Vagina (tissue), 2 donors: Measurements from ENCODE around the gene MCM7. TPM values are rescaled to one million over a fixed set of nuclear protein-coding genes. Genes with fewer than 3 reads are reported as not detected.
"Not testable (repeated sequence)": the region's sequence is repeated elsewhere in the genome, so short reads cannot be mapped to it uniquely, and the experiment has no call there.

Experiments used
- DNase-seq, 2 donors: peaks; one replicate each; pipeline ENCODE4 v3.0.0-alpha.2; 2017; ENCODE audit errors: extremely low spot score in 2 of 2
- H3K27ac ChIP-seq: fragments of 200-600 bp; sonication (generic); one replicate; pipeline ENCODE4 v1.5.1; 2019
- H3K27me3 ChIP-seq: fragments of 200-600 bp; sonication (generic); one replicate; pipeline ENCODE4 v1.5.1; 2019
- H3K36me3 ChIP-seq, 2 donors: fragments of 200-600 bp; sonication (generic); one replicate each; pipeline ENCODE4 v1.5.1; 2017 to 2019
- H3K4me1 ChIP-seq: fragments of 200-600 bp; sonication (generic); one replicate; pipeline ENCODE4 v1.5.1; 2019
- H3K4me3 ChIP-seq, 2 donors: fragments of 200-600 bp; sonication (generic); 1 replicate in 1 of 2; 2 replicates in 1 of 2; pipeline ENCODE4 v1.5.1; 2016 to 2019
- H3K9me3 ChIP-seq: fragments of 200-600 bp; sonication (generic); one replicate; pipeline ENCODE4 v1.5.1; 2019
- CTCF ChIP-seq, 3 experiments: fragments of 450-650 bp in 2 of 3; fragments of 200-600 bp in 1 of 3; sonication (generic) in 1 of 3; IDR thresholded peaks; one replicate each; pipeline ENCODE4 v1.5.1; 2017 to 2019; ENCODE audit warnings: antibody characterized with exemption in 3 of 3, mild to moderate bottlenecking in 2 of 3, moderate library complexity in 2 of 3
- POLR2A ChIP-seq, 2 donors: fragments of 450-650 bp; IDR thresholded peaks; one replicate each; pipeline ENCODE4 v1.6.1; 2017; ENCODE audit warnings: antibody characterized with exemption in 2 of 2, mild to moderate bottlenecking in 2 of 2, moderate library complexity in 2 of 2
- POLR2AphosphoS5 ChIP-seq, 2 donors: sonication (generic); formaldehyde crosslinking; IDR thresholded peaks; one replicate each; pipeline ENCODE4 v1.9.0; 2017; ENCODE audit warnings: antibody characterized with exemption in 2 of 2, mild to moderate bottlenecking in 2 of 2, low read depth in 1 of 2; ENCODE audit not compliant: insufficient read depth in 1 of 2
- intact Hi-C: fragments of 100-400 bp; cut with DNase I; formaldehyde crosslinking; loops from one replicate; pipeline ENCODE4 v1.15.1; 2023
- total RNA-seq: library from RNA; depleted of rRNA; stranded (reverse); fragments of >200 nt; gene quantifications from one replicate; pipeline ENCODE4 v1.2.3, GENCODE V29; 2016

The MCM7 gene
- total RNA-seq, 1 donor from 2014 or later: 35.1 TPM

GRCh38 chr7:100130608-100131453, 29.6 kb upstream of the MCM7 start:
- TF ChIP-seq CTCF (IDR thresholded peaks at IDR 0.05): peak; percentile 70 to 88 (median 76)
- TF ChIP-seq POLR2A (IDR thresholded peaks at IDR 0.05): no peak
- TF ChIP-seq POLR2AphosphoS5 (IDR thresholded peaks at IDR 0.05; ENCODE audit: insufficient read depth in 1 of 2, low read depth in 1 of 2): peak in 1 of 2 donors; percentile 38
- H3K9me3 ChIP-seq: no peaks in the 10 kb centered on the region
- H3K27me3 ChIP-seq: no peaks in the 10 kb centered on the region
- intact Hi-C loops: loop anchor here (10.0 kb wide), 1 partner anchor 84 kb away; the partner anchor contains the start of gene PVRIG
- no peak for DNase-seq
- H3K4me3 ChIP-seq: peak overlapping the region in 1 of 2 donors; percentile 13
- H3K4me1 ChIP-seq: peaks cover 28% of the 10 kb centered on the region
- no peaks in the 10 kb centered on the region for H3K36me3 ChIP-seq
- H3K27ac ChIP-seq: no peak overlapping the region

GRCh38 chr7:100130220-100130607, 29.0 kb upstream of the MCM7 start:
- not testable (repeated sequence) for H3K27ac ChIP-seq, H3K4me3 ChIP-seq, H3K9me3 ChIP-seq, H3K36me3 ChIP-seq, H3K27me3 ChIP-seq, DNase-seq
- intact Hi-C loops: loop anchor here (10.0 kb wide), 1 partner anchor 85 kb away; the partner anchor contains the start of gene PVRIG
- peaks cover 34% of the 10 kb centered on the region for H3K4me1 ChIP-seq

GRCh38 chr7:100128637-100128963, 27.4 kb upstream of the MCM7 start:
- Histone ChIP-seq H3K4me3 (peak overlapping the region in 1 of 2 donors; percentile 86), H3K36me3 (no peaks in the 10 kb centered on the region), H3K9me3 (no peaks in the 10 kb centered on the region), H3K4me1 (peaks cover 41% of the 10 kb centered on the region), H3K27ac (peak overlapping the region; percentile 96), H3K27me3 (no peaks in the 10 kb centered on the region)
- DNase-seq: no peak
- no peak for TF ChIP-seq POLR2A (IDR thresholded peaks at IDR 0.05)
- TF ChIP-seq CTCF (IDR thresholded peaks at IDR 0.05): no peak
- no peak for TF ChIP-seq POLR2AphosphoS5 (IDR thresholded peaks at IDR 0.05; ENCODE audit: insufficient read depth in 1 of 2, low read depth in 1 of 2)
- intact Hi-C loops: no loop called here

- DNase-seq: no peak
- Histone ChIP-seq H3K4me1 (peaks cover 41% of the 10 kb centered on the region), H3K9me3 (no peaks in the 10 kb centered on the region), H3K27me3 (no peaks in the 10 kb centered on the region), H3K36me3 (no peaks in the 10 kb centered on the region), H3K4me3 (peak overlapping the region; percentile 86 to 92), H3K27ac (peak overlapping the region; percentile 96)
- intact Hi-C loops: no loop called here
- TF ChIP-seq CTCF (IDR thresholded peaks at IDR 0.05): no peak
- no peak for TF ChIP-seq POLR2A (IDR thresholded peaks at IDR 0.05)
- TF ChIP-seq POLR2AphosphoS5 (IDR thresholded peaks at IDR 0.05; ENCODE audit: insufficient read depth in 1 of 2, low read depth in 1 of 2): no peak
Measured at GRCh38 chr7:100127866-100128636, 26.9 kb upstream of the MCM7 start.

GRCh38 chr7:100126931-100127865, 26.0 kb upstream of the MCM7 start, which contains the start of gene MBLAC1:
Gene MBLAC1, plus strand, starts transcription at chr7:100126967. Its CDS starts 429 bp downstream, at chr7:100127396.
- Histone ChIP-seq H3K27ac (peak within 1 kb of the TSS; percentile 96), H3K4me3 (peak within 1 kb of the TSS; percentile 86 to 92), H3K4me1 (peaks cover 41% of the 10 kb centered on the region), H3K36me3 (no peaks in the 10 kb centered on the region), H3K9me3 (no peaks in the 10 kb centered on the region), H3K27me3 (no peaks in the 10 kb centered on the region)
- no peak for DNase-seq
- TF ChIP-seq POLR2AphosphoS5 (IDR thresholded peaks at IDR 0.05; ENCODE audit: insufficient read depth in 1 of 2, low read depth in 1 of 2) (peak; percentile 62 to 86), POLR2A (IDR thresholded peaks at IDR 0.05) (no peak), CTCF (IDR thresholded peaks at IDR 0.05) (no peak)
- intact Hi-C loops: no loop called here
